Measurements from ENCODE around the gene CERS6. TPM values are rescaled to one million over a fixed set of nuclear protein-coding genes. Genes with fewer than 3 reads are reported as not detected.

CERS6 gene
- total and polyA plus RNA-seq, 2 of the 8 experiments (the other 6 are each of a cell fraction or from before 2014, with no cell fraction given) = 6.8 to 28.2 TPM

- TF ChIP-seq, protein P1, sequence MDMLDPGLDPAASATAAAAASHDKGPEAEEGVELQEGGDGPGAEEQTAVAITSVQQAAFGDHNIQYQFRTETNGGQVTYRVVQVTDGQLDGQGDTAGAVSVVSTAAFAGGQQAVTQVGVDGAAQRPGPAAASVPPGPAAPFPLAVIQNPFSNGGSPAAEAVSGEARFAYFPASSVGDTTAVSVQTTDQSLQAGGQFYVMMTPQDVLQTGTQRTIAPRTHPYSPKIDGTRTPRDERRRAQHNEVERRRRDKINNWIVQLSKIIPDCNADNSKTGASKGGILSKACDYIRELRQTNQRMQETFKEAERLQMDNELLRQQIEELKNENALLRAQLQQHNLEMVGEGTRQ (IDR thresholded peaks at IDR 0.05; ENCODE audit: low read length) = no peak
- TF ChIP-seq CHD1 (IDR thresholded peaks at IDR 0.05; ENCODE audit: low read depth, low read length) (no peak), MAFK (IDR thresholded peaks at IDR 0.05; ENCODE audit: low read depth, low read length) (no peak), BCL11A (IDR thresholded peaks at IDR 0.05; ENCODE audit: low read depth in 2 of 2, low read length in 2 of 2) (no peak), KDM4A (IDR thresholded peaks at IDR 0.05; ENCODE audit: low read depth, low read length, severe bottlenecking) (no peak), FOSL1 (IDR thresholded peaks at IDR 0.05; ENCODE audit: insufficient read depth, low read depth, low read length) (no peak), CBX8 (IDR thresholded peaks at IDR 0.05; ENCODE audit: borderline replicate concordance, low read depth, low read length) (no peak), BRCA1 (IDR thresholded peaks at IDR 0.05; ENCODE audit: low read depth, low read length) (no peak), SAP30 (IDR thresholded peaks at IDR 0.05; ENCODE audit: insufficient read depth, insufficient replicate concordance, low read length) (no peak)
Measured at GRCh38 chr2:168699844-168700417, 243.9 kb downstream of the CERS6 start (continued).
